ENCODE data around the gene S100A4.
"Not testable (repeated sequence)": the region's sequence is repeated elsewhere in the genome, so short reads cannot be mapped to it uniquely, and the experiment has no call there.

Gene S100A4

GRCh38 chr1:153567621-153568366 is 22.2 kb upstream of the S100A4 start:
- no peak for DNase-seq (ENCODE audit: low read depth)

GRCh38 chr1:153566414-153567371 is 21.1 kb upstream of the S100A4 start:
- DNase-seq (ENCODE audit: low read depth) = peak; percentile 98

- DNase-seq (ENCODE audit: low read depth) = peak; percentile 67
These were observed 20.1 kb upstream of the S100A4 start, which contains the start of gene S100A2 for GRCh38 chr1:153565529-153566374. Gene S100A2 (minus strand): TSS chr1:153565844. CDS start chr1:153563877, 1,967 bp downstream.

GRCh38 chr1:153563991-153564390 is 18.4 kb upstream of the S100A4 start:
- no peak for DNase-seq (ENCODE audit: low read depth)

- no peak for DNase-seq (ENCODE audit: low read depth)
These were observed 17.9 kb upstream of the S100A4 start for GRCh38 chr1:153563483-153563901.

GRCh38 chr1:153562021-153562420 is 16.4 kb upstream of the S100A4 start:
- not testable (repeated sequence) for DNase-seq (ENCODE audit: low read depth)

- DNase-seq (ENCODE audit: low read depth) = no peak
These were observed 15.9 kb upstream of the S100A4 start for GRCh38 chr1:153561466-153561985.

- no peak for DNase-seq (ENCODE audit: low read depth)
These were observed 15.3 kb upstream of the S100A4 start for GRCh38 chr1:153560771-153561465.

- DNase-seq (ENCODE audit: low read depth) = no peak
These were observed 14.6 kb upstream of the S100A4 start for GRCh38 chr1:153560241-153560640.

GRCh38 chr1:153557877-153558276 is 12.3 kb upstream of the S100A4 start:
- no peak for DNase-seq (ENCODE audit: low read depth)

GRCh38 chr1:153556348-153556747 is 10.7 kb upstream of the S100A4 start:
- no peak for DNase-seq (ENCODE audit: low read depth)

- DNase-seq (ENCODE audit: low read depth) = no peak
These were observed 8.4 kb upstream of the S100A4 start for GRCh38 chr1:153553830-153554541.

GRCh38 chr1:153553096-153553495 is 7.5 kb upstream of the S100A4 start:
- DNase-seq (ENCODE audit: low read depth) = no peak

GRCh38 chr1:153552335-153552734 is 6.7 kb upstream of the S100A4 start:
- DNase-seq (ENCODE audit: low read depth) = no peak

- DNase-seq (ENCODE audit: low read depth) = no peak
These were observed 5.4 kb upstream of the S100A4 start for GRCh38 chr1:153550827-153551500.

GRCh38 chr1:153550398-153550758 is 4.8 kb upstream of the S100A4 start:
- DNase-seq (ENCODE audit: low read depth) = no peak

GRCh38 chr1:153549741-153550397 is 4.3 kb upstream of the S100A4 start:
- DNase-seq (ENCODE audit: low read depth) = no peak

GRCh38 chr1:153548722-153549688 is 3.4 kb upstream of the S100A4 start, which contains the start of gene S100A3:
Gene S100A3 (minus strand): TSS chr1:153549258. CDS start chr1:153548485, 773 bp downstream.
- DNase-seq (ENCODE audit: low read depth) = no peak

All from fibroblast of the conjunctiva (primary cell).